GM19351 (cell line): ENCODE measurements around the gene GGCX.

Experiments
- ATAC-seq: cut with Tn5 transposase; IDR thresholded peaks from one replicate; pipeline ENCODE4 v1.9.1; 2021; ENCODE audit warnings: mild to moderate bottlenecking, moderate library complexity; ENCODE audit not compliant: unreplicated experiment

The GGCX gene

GRCh38 chr2:85522090-85522647 is 39.1 kb downstream of the GGCX start:
- no peak for ATAC-seq

GRCh38 chr2:85516653-85517389 is 44.5 kb downstream of the GGCX start:
- ATAC-seq, result no peak

- ATAC-seq, result no peak
Observed at GRCh38 chr2:85514323-85514722, 47.0 kb downstream of the GGCX start.

- no peak for ATAC-seq
Observed at GRCh38 chr2:85511008-85511811, 50.1 kb downstream of the GGCX start.

GRCh38 chr2:85506768-85507181 is 54.5 kb downstream of the GGCX start:
- no peak for ATAC-seq

GRCh38 chr2:85505551-85506238 is 55.6 kb downstream of the GGCX start:
- ATAC-seq, result no peak

GRCh38 chr2:85504778-85505261 is 56.5 kb downstream of the GGCX start:
- ATAC-seq, result no peak

GRCh38 chr2:85503851-85504777 is 57.2 kb downstream of the GGCX start:
- no peak for ATAC-seq

- no peak for ATAC-seq
Observed at GRCh38 chr2:85503168-85503850, 58.0 kb downstream of the GGCX start.

GRCh38 chr2:85502720-85503119 is 58.6 kb downstream of the GGCX start:
- ATAC-seq, result no peak

GRCh38 chr2:85501248-85501647 is 60.0 kb downstream of the GGCX start:
- no peak for ATAC-seq

- ATAC-seq, result no peak
Observed at GRCh38 chr2:85497944-85498630, 63.2 kb downstream of the GGCX start.

- ATAC-seq, result no peak
Observed at GRCh38 chr2:85496436-85496835, 64.9 kb downstream of the GGCX start.
